HEK293 (cell line): ENCODE results near the gene FGD3.

Experiments
- CTCF ChIP-seq: fragments of 450-650 bp; formaldehyde crosslinking; IDR thresholded peaks from 2 replicates; pipeline ENCODE4 v1.5.1; 2016; ENCODE audit warnings: missing biosample characterization, missing genetic modification characterization
- ZNF148 ChIP-seq: fragments of 450-650 bp; formaldehyde crosslinking; IDR thresholded peaks from 2 replicates; pipeline ENCODE4 v1.5.0; 2017; ENCODE audit warnings: missing biosample characterization, missing genetic modification characterization, borderline replicate concordance
- ZNF777 ChIP-seq: fragments of 450-650 bp; formaldehyde crosslinking; IDR thresholded peaks from 2 replicates; pipeline ENCODE4 v1.5.1; 2017; ENCODE audit warnings: missing biosample characterization, missing genetic modification characterization, borderline replicate concordance

GRCh38 chr9:92990461-92990860, 43.1 kb downstream of the FGD3 start:
- TF ChIP-seq CTCF (tag by site-specific recombination) (no peak), ZNF777 (tag by site-specific recombination) (no peak), ZNF148 (tag by site-specific recombination) (no peak)
